Activated CD4-positive, alpha-beta T cell treated with anti-CD3 and anti-CD28 coated beads for 1 hour (primary cell): ENCODE data around the gene BAG1.

Source experiments
- DNase-seq: peaks from one replicate; pipeline ENCODE4 v3.0.0-alpha.2; 2020

Gene BAG1

GRCh38 chr9:33264473-33265177, at the start of gene BAG1, which contains the start of gene CHMP5:
Gene BAG1, minus strand, starts transcription at chr9:33264708.
Gene CHMP5, plus strand, starts transcription at chr9:33265049. Its CDS starts 30 bp downstream, at chr9:33265079.
- peak; percentile 99 for DNase-seq

- no peak for DNase-seq
Measured at GRCh38 chr9:33311953-33312352, 47.4 kb upstream of the BAG1 start.

GRCh38 chr9:33310748-33311147, 46.2 kb upstream of the BAG1 start:
- DNase-seq: no peak

- no peak for DNase-seq
Measured at GRCh38 chr9:33309903-33310302, 45.4 kb upstream of the BAG1 start.

DNA sequence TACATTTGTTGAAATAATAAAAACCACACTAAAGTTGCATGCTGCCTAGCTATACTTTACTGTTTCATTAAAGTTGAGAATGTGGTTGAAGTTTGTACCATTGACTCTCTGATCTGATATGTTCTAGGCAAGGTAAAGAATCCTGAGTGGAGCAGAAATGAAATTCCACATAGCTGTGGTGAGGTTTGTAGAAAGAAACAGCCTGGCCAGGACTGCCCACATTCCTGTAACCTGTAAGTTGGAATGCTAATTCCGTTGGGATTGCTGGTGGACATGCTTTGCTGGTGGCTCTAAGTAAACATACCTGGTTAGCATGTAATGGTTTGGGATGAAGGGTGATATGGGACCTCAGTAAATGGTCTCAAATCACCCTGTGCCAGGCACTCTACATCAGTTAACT, 42.6 kb upstream of the BAG1 start:
- no peak for DNase-seq

- no peak for DNase-seq
Measured at GRCh38 chr9:33306037-33306436, 41.5 kb upstream of the BAG1 start.

GRCh38 chr9:33304362-33304761, 39.9 kb upstream of the BAG1 start:
- no peak for DNase-seq

GRCh38 chr9:33300546-33300945, 36.0 kb upstream of the BAG1 start:
- DNase-seq: no peak

DNA sequence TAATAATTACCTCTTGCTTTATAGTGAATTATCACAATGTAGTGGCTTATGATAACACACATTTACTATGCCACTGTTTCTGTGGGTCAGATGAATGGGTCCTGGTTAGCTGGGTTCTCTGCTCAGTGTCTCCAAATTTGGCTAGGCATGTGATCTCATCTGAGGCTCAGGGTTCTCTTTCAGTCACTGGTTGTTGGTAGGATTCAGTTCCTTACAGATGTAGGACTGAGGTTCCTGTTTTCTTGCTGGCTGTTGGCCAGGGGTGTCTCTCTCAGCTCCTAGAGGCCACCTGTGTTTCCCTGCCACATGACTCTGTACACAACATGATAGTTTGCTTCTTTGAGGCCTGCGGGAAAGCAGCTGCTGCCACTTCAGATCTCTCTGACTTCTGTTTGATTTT, 32.9 kb upstream of the BAG1 start:
- no peak for DNase-seq

DNA sequence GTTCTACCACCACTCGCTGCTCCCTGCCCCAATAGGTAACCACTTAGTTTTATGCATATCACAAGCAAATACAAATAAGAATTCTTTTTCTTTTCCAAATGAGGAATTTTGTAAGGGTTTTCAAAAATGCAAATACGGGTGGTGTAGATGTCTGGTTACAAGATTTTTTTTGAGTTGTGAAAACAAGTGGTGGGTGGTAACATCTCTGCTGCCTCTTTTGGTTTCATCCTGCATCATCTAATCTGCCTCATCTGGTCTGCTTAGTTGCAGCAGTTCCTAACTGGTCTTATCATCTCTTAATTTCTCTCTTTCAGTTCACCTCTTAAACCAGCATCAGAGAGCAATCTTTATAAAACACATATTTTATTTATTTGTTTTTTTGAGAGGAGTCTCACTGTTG, 31.1 kb upstream of the BAG1 start:
- no peak for DNase-seq

DNA sequence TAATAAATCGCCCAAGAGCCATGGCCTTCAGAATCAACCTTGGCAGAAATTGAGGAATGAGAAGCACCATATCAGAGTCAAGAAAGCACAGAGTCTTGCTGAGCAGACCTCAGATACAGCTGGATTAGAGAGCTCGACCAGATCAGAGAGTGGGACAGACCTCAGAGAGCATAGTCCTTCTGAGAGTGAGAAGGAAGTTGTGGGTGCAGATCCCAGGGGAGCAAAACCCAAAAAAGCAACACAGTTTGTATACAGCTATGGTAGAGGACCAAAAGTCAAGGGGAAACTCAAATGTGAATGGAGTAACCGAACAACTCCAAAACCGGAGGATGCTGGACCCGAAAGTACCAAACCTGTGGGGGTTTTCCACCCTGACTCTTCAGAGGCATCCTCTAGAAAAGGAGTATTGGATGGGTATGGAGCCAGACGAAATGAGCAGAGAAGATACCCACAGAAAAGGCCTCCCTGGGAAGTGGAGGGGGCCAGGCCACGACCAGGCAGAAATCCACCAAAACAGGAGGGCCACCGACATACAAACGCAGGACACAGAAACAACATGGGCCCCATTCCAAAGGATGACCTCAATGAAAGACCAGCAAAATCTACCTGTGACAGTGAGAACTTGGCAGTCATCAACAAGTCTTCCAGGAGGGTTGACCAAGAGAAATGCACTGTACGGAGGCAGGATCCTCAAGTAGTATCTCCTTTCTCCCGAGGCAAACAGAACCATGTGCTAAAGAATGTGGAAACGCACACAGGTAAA, 30.3 kb upstream of the BAG1 start:
- no peak for DNase-seq

DNA sequence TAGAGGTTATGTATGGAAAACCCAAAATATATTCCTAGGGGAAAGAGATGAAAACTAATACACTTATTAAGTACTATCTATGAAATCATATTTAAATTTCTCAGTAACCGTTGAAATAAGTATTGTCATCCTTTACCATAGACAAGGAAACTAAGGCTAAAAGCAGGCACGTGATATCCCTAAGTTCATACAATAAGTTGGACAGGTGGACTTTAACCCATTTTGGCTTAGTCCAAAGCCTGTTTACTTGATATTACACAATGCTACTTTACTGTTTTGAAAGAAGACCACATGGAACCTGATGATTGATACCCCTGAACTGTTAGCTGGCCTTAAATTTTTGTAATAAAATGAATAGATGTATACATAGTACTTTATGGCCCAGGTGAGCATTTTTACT, 29.3 kb upstream of the BAG1 start:
- no peak for DNase-seq

GRCh38 chr9:33291901-33292300, 27.4 kb upstream of the BAG1 start:
- DNase-seq: no peak

- DNase-seq: no peak
Measured at GRCh38 chr9:33291031-33291397, 26.5 kb upstream of the BAG1 start.

DNA sequence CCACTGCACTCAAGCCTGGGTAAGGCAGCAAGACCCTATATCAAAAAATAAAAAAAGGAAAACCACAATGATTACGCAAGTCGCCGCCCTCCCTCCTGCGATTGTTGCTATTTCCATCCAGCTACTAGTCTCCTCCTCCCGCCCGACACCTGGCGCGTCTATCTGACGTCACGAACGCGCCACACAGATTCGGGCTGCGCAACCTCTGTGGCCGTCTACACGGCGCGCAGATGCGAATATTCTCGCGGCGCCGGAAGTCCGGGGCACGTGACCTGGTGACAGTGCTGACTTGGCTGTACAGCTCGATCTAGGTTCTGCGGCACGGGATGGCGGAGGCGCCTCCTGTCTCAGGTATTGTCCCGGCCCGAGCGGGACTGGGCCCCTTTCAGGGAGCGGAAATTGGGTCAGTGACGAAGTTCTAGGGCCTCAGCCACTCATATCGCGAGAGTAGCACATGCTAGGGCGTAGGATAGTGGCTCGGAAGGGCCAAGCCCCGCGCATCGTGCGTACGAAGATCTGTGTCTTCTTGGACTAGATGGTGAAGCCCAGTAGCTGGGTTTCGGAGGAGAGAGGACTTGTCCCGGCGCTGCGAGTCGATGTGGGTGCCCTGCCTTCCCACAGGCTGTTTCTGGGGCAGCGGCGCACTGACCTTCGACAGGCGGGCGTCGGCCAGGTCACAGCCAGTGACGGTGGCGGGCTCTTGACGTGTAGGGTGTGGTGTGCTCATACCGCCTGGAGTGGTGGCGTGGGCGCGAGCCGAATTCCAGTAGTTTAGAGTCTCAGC, 25.9 kb upstream of the BAG1 start, which contains the start of gene NFX1:
Gene NFX1 (plus strand): TSS at position 270 of the 784 bp plus-strand sequence. CDS start 57 bp downstream, at position 327.
- DNase-seq: peak; percentile 98

DNA sequence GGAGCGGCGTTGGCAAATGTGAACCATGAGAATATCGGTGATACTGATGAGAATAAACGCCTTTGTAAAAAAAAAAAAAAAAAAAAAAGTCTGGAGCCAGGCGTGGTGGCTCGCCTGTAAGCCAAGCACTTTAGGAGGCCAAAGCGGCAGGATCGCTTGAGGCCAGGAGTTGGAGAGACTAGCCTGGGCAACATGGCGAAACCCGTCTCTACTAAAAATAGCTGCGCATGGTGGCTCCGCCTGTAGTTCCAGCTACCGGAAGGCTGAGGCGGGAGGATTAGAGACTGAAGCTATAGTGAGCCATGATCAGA, 25.4 kb upstream of the BAG1 start:
- no peak for DNase-seq

GRCh38 chr9:33289496-33289895, 25.0 kb upstream of the BAG1 start:
- DNase-seq: peak; percentile 8

DNA sequence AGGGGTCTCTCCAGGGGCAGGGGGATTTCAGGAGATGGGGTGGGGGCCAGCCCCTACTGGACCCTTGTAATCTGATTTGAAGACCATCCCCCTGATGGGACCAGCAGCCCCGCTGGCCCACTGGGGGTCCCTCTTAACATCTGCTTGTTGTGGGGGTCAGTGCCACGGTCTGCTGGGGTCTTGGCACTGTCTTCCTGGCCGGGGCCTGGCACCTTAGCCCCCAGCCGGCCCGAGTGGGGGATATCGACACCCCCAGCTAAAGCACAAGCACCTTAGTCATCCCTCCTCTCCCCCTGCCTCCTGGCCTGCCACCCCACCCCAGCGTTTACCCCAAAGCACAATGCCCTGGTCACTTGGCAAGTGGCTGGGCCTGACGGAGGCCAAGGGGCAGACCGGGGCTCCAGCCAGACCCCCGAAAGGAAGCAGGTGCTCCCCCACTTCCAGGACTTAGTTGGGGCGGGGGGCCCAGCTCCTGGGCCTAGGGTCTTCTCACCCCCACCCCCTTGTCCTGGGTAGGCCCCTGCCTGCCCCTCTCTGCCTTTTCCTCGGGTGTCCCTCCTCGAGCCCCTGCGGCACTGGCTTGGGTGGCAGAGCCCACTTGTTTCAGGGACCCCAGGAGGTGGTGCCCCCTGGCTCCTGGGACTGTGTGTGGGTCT, 24.4 kb upstream of the BAG1 start:
- DNase-seq: no peak

DNA sequence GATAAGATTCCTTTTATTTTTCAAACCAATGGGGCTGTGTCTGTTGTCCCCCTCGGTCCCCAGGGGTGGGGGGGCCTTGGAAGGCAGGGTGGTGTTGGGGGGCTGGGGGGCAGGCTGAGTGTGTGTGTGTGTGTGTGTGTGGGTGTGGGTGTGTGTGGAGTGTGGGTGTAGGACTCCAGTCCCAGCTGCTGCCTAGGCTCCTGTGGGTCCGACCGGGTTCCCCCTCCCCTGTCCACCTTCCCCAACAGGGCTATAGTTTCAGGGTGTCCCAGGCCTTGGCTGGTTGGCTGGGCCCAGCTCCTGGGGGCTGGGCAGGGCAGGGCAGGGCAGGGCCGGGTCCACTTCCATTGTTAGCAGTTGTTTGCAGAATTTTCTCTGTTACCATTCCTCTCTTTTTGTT, 23.7 kb upstream of the BAG1 start:
- DNase-seq: no peak

GRCh38 chr9:33287087-33287490, 22.6 kb upstream of the BAG1 start:
- peak; percentile 12 for DNase-seq

DNA sequence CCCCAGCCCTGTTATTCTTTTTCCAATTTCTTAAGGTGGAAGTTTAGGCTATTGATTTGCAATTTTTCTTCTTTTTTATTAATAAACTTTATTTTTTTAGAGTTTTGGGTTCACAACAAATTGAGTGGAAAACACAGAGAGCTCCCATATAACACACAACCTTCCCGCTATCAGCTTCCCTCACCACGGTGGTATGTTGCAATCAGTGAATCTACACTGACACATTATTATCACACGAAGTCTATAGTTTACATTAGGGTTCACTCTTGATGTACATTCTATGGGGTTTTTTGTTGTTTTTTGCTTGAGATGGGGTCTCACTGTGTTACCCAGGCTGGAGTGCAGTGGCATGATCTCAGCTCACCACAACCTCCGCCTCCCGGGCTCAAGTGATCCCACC, 21.0 kb upstream of the BAG1 start:
- DNase-seq: no peak

- DNase-seq: no peak
Measured at GRCh38 chr9:33277484-33277883, 13.0 kb upstream of the BAG1 start.

- no peak for DNase-seq
Measured at GRCh38 chr9:33273972-33274328, 9.4 kb upstream of the BAG1 start.
